ENCODE measurements around the gene PIGL.

- TF ChIP-seq FOXJ3 (CRISPR knock-in tag; IDR thresholded peaks at IDR 0.05; ENCODE audit: borderline replicate concordance) = no peak
- TF ChIP-seq CTCF (IDR thresholded peaks at IDR 0.05) = no peak
- TF ChIP-seq NR3C1 (CRISPR knock-in tag; conservative IDR thresholded peaks at IDR 0.05; ENCODE audit: low read depth) = no peak
- TF ChIP-seq ATF2 (CRISPR knock-in tag; IDR thresholded peaks at IDR 0.05; ENCODE audit: borderline replicate concordance, low read depth) = no peak
- TF ChIP-seq ELF4 (CRISPR knock-in tag; IDR thresholded peaks at IDR 0.05; ENCODE audit: low read depth) = no peak
- TF ChIP-seq MAX (CRISPR knock-in tag; IDR thresholded peaks at IDR 0.05) = no peak
- no peak for TF ChIP-seq NFYB (CRISPR knock-in tag; conservative IDR thresholded peaks at IDR 0.05; ENCODE audit: low read depth)
- TF ChIP-seq ZNF512 (CRISPR knock-in tag; IDR thresholded peaks at IDR 0.05; ENCODE audit: borderline replicate concordance) = no peak
- no peak for TF ChIP-seq ATF3 (CRISPR knock-in tag; conservative IDR thresholded peaks at IDR 0.05)
- no peak for TF ChIP-seq MXD4 (CRISPR knock-in tag; IDR thresholded peaks at IDR 0.05; ENCODE audit: borderline replicate concordance)
Observed at GRCh38 chr17:16349431-16349830, 132.4 kb downstream of the PIGL start.

All from WTC11 (cell line).